H1 (cell line): Measurements from ENCODE around the gene TMEM212. TPM values are rescaled to one million over a fixed set of nuclear protein-coding genes. Genes with fewer than 3 reads are reported as not detected.
A peak's percentile ranks its signal among the peaks of the same experiment; 100 is the strongest.

Experiments used
- CTCF ChIA-PET: fragments of 300-600 bp; sonication (Branson Sonifier 250); formaldehyde crosslinking; loops from one replicate; lab custom pipeline; 2021; ENCODE audit not compliant: partially characterized antibody; lab: Charles Lee
- POLR2A ChIA-PET: fragments of 300-600 bp; sonication (Branson Sonifier 250); formaldehyde crosslinking; loops from one replicate; lab custom pipeline; 2021; ENCODE audit warnings: inconsistent platforms; ENCODE audit not compliant: partially characterized antibody; lab: Charles Lee
- DNase-seq, 2 experiments: peaks; one replicate each; pipeline versions ENCODE4 v3.0.0 to v3.0.0-alpha.2; 2010 to 2022; ENCODE audit warnings: low spot score in 2 of 2, low read depth in 1 of 2, mixed read lengths in 1 of 2
- FAIRE-seq: peaks from 2 replicates; lab custom pipeline; 2011; peaks lifted over from hg19 to GRCh38; lab: Jason Lieb, UNC
- H2AFZ ChIP-seq: 2 replicates; pipeline ENCODE4 v1.8.1; 2012; ENCODE audit warnings: low read length, inconsistent platforms
- H2AK5ac ChIP-seq: 2 replicates; pipeline ENCODE4 v1.6.1; 2013; ENCODE audit warnings: low read depth, low read length
- H2BK120ac ChIP-seq: replicated peaks from 2 replicates; pipeline ENCODE3; 2013; ENCODE audit warnings: low read depth, low read length, inconsistent platforms
- H2BK12ac ChIP-seq: 2 replicates; pipeline ENCODE4 v1.6.1; 2013; ENCODE audit warnings: low read depth, low read length
- H2BK15ac ChIP-seq: 2 replicates; pipeline ENCODE4 v1.6.1; 2013; ENCODE audit warnings: low read length
- H2BK20ac ChIP-seq: 2 replicates; pipeline ENCODE4 v1.6.1; 2013; ENCODE audit warnings: low read length
- H2BK5ac ChIP-seq: 2 replicates; pipeline ENCODE4 v1.6.1; 2013; ENCODE audit warnings: low read depth, low read length
- H3K14ac ChIP-seq: 2 replicates; pipeline ENCODE4 v1.6.1; 2013; ENCODE audit warnings: inconsistent platforms; ENCODE audit not compliant: insufficient read length
- H3K18ac ChIP-seq: 2 replicates; pipeline ENCODE4 v1.6.1; 2013; ENCODE audit warnings: low read length; ENCODE audit errors: extremely low read depth
- H3K23ac ChIP-seq: 2 replicates; pipeline ENCODE4 v1.6.1; 2013; ENCODE audit warnings: inconsistent platforms; ENCODE audit not compliant: insufficient read length
- H3K23me2 ChIP-seq: 2 replicates; pipeline ENCODE4 v1.6.1; 2013; ENCODE audit warnings: low read depth, low read length
- H3K27ac ChIP-seq: 2 replicates; pipeline ENCODE4 v1.6.1; 2011; ENCODE audit warnings: low read depth, low read length, inconsistent platforms
- H3K27me3 ChIP-seq, 4 experiments: replicated peaks in 1 of 4; 1 replicate in 1 of 4; 2 replicates in 3 of 4; pipeline versions ENCODE4 v1.6.1 to v1.8.1; 2011 to 2013; ENCODE audit warnings: low read length in 3 of 4, mild to moderate bottlenecking in 3 of 4, inconsistent platforms in 2 of 4, mixed read lengths in 2 of 4, moderate library complexity in 1 of 4; ENCODE audit not compliant: control insufficient read depth in 3 of 4, insufficient read depth in 3 of 4; ENCODE audit errors: extremely low read depth in 1 of 4
- H3K36me3 ChIP-seq, 4 experiments: 2 replicates each; pipeline versions ENCODE4 v1.6.1 to v1.8.1; 2011 to 2013; ENCODE audit warnings: mild to moderate bottlenecking in 4 of 4, low read length in 3 of 4, moderate library complexity in 2 of 4, control low read depth in 1 of 4, inconsistent platforms in 1 of 4; ENCODE audit not compliant: insufficient read depth in 4 of 4, control insufficient read depth in 2 of 4
- H3K4ac ChIP-seq: replicated peaks from 2 replicates; pipeline ENCODE3; 2013; ENCODE audit warnings: low read length, low read depth, mixed read lengths, inconsistent platforms; ENCODE audit not compliant: insufficient read length
- H3K4me1 ChIP-seq, 4 experiments: replicated peaks in 1 of 4; 1 replicate in 1 of 4; 2 replicates in 3 of 4; pipeline versions ENCODE4 v1.6.1 to v1.8.1; 2011 to 2013; ENCODE audit warnings: low read length in 3 of 4, inconsistent platforms in 2 of 4, mixed read lengths in 1 of 4; ENCODE audit not compliant: insufficient read depth in 4 of 4, control insufficient read depth in 3 of 4
- H3K4me2 ChIP-seq, 2 experiments: 2 replicates each; pipeline versions ENCODE4 v1.6.1 to v1.8.1; 2011 to 2013; ENCODE audit warnings: low read depth in 2 of 2, low read length in 2 of 2, control low read depth in 1 of 2, inconsistent platforms in 1 of 2, mild to moderate bottlenecking in 1 of 2; ENCODE audit not compliant: insufficient read depth in 1 of 2
- H3K4me3 ChIP-seq, 4 experiments: fragments of 200-600, 300-600 bp in 1 of 4; sonication (generic), shearing (Covaris generic), sonication (Bioruptor Twin) in 1 of 4; 2 replicates each; pipeline versions ENCODE4 v1.5.1 to v1.8.1; 2011 to 2016; ENCODE audit warnings: low read length in 4 of 4, low read depth in 3 of 4, control low read depth in 2 of 4, inconsistent platforms in 2 of 4, mild to moderate bottlenecking in 2 of 4, mixed read lengths in 1 of 4, moderate library complexity in 1 of 4; ENCODE audit not compliant: insufficient read depth in 2 of 4; ENCODE audit errors: extremely low read depth in 1 of 4
- H3K56ac ChIP-seq: replicated peaks from 2 replicates; pipeline ENCODE3; 2013; ENCODE audit warnings: low read depth, mild to moderate bottlenecking, mixed read lengths, low read length, inconsistent platforms; ENCODE audit not compliant: insufficient read length
- H3K79me1 ChIP-seq: 2 replicates; pipeline ENCODE4 v1.6.1; 2013; ENCODE audit warnings: low read depth, low read length, control low read depth
- H3K79me2 ChIP-seq, 2 experiments: 2 replicates each; pipeline versions ENCODE4 v1.6.1 to v1.8.1; 2012 to 2013; ENCODE audit warnings: low read length in 2 of 2, mild to moderate bottlenecking in 2 of 2, inconsistent platforms in 1 of 2; ENCODE audit not compliant: insufficient read depth in 2 of 2, control insufficient read depth in 1 of 2
- H3K9ac ChIP-seq, 4 experiments: replicated peaks in 1 of 4; 1 replicate in 1 of 4; 2 replicates in 3 of 4; pipeline versions ENCODE4 v1.6.1 to v1.8.1; 2011 to 2013; ENCODE audit warnings: low read depth in 3 of 4, low read length in 3 of 4, control low read depth in 2 of 4, mild to moderate bottlenecking in 2 of 4, moderate library complexity in 2 of 4, inconsistent platforms in 1 of 4; ENCODE audit errors: extremely low read depth in 1 of 4
- H3K9me3 ChIP-seq, 2 experiments: 2 replicates each; pipeline versions ENCODE4 v1.6.1 to v1.8.1; 2012 to 2013; ENCODE audit warnings: mild to moderate bottlenecking in 2 of 2, moderate library complexity in 2 of 2, control low read depth in 1 of 2, inconsistent platforms in 1 of 2, low read depth in 1 of 2, low read length in 1 of 2, mixed read lengths in 1 of 2; ENCODE audit not compliant: insufficient read depth in 2 of 2
- H4K20me1 ChIP-seq, 2 experiments: replicated peaks in 1 of 2; 2 replicates each; pipeline versions ENCODE3 to v1.8.1; 2011 to 2013; ENCODE audit warnings: inconsistent platforms in 2 of 2, low read length in 2 of 2, mild to moderate bottlenecking in 1 of 2; ENCODE audit not compliant: insufficient read depth in 2 of 2, control insufficient read depth in 1 of 2
- H4K5ac ChIP-seq: 2 replicates; pipeline ENCODE4 v1.6.1; 2013; ENCODE audit warnings: low read length, low read depth, mixed read lengths, inconsistent platforms; ENCODE audit not compliant: insufficient read length
- H4K8ac ChIP-seq: 2 replicates; pipeline ENCODE4 v1.8.0; 2013; ENCODE audit warnings: mild to moderate bottlenecking, moderate library complexity, low read length, inconsistent platforms; ENCODE audit not compliant: insufficient read depth; ENCODE audit errors: extremely low read depth
- H4K91ac ChIP-seq: replicated peaks from 2 replicates; pipeline ENCODE3; 2013; ENCODE audit warnings: low read length, mixed read lengths, inconsistent platforms; ENCODE audit not compliant: insufficient read length
- MAFK ChIP-seq: IDR thresholded peaks from 2 replicates; pipeline ENCODE4 v1.6.1; 2012; ENCODE audit warnings: low read depth, mild to moderate bottlenecking, improper control_type of control experiment, low read length
- SP4 ChIP-seq: IDR thresholded peaks from 2 replicates; pipeline ENCODE4 v1.6.1; 2012; ENCODE audit warnings: low read length, inconsistent platforms
- WGBS, 2 experiments: shearing (Covaris generic) in 1 of 2; methylation state at CpG; one replicate each; pipeline versions ENCODE4 v1.1.6 to v1.1.7; 2013 to 2015; ENCODE audit warnings: low lambda C conversion rate in 2 of 2, mixed read lengths in 2 of 2, inconsistent platforms in 1 of 2, low coverage in 1 of 2, missing lambda C conversion rate in 1 of 2; ENCODE audit not compliant: insufficient replicate concordance in 2 of 2, insufficient coverage in 1 of 2, insufficient read length in 1 of 2; ENCODE audit errors: extremely low coverage in 1 of 2, missing lambda C conversion rate in 1 of 2; 5-methylcytosine and 5-hydroxymethylcytosine counted together
- polyA plus RNA-seq, 7 experiments: library from polyadenylated mRNA; depleted of rRNA in 3 of 7; stranded (reverse) in 5 of 7; unstranded in 2 of 7; fragments of >200 nt in 5 of 7; fragments of 200-250 nt in 2 of 7; gene quantifications; 1 replicate in 5 of 7; 2 replicates in 1 of 7; 4 replicates in 1 of 7; pipeline versions ENCODE4 v1.2.1 to v1.2.3, GENCODE V29; 2011 to 2013; ENCODE audit warnings: missing spikeins in 2 of 7, mixed read lengths in 2 of 7
- total RNA-seq: library from RNA; stranded (reverse); fragmentation: NEBNext Ultra II Directional; extraction: Animal tissue kit (Norgen Biotek cat#: 25700); gene quantifications from 2 replicates; pipeline ENCODE4 v1.2.1, GENCODE V29; 2021
- TF ChIP-seq, protein P1 (sequence below): IDR thresholded peaks from 2 replicates; pipeline ENCODE4 v1.6.1; 2012; ENCODE audit warnings: inconsistent platforms

TMEM212 gene
- total and polyA plus RNA-seq, 2 of the 8 experiments (the other 6 are each of a cell fraction or from before 2014, with no cell fraction given) = not detected

- no peaks in the 10 kb centered on the region for H4K20me1 ChIP-seq
- H2BK20ac ChIP-seq = no peak overlapping the region; the same call in 1 of the 2 replicates
- H3K4me1 ChIP-seq = peaks cover 0 to 7% (median 3%) of the 10 kb centered on the region in 4 experiments; a peak in 2 of 7 replicates
- no peak overlapping the region for H2BK120ac ChIP-seq
- no peak overlapping the region for H2AK5ac ChIP-seq
- H3K23me2 ChIP-seq = no peaks in the 10 kb centered on the region
- no peaks in the 10 kb centered on the region for H3K9me3 ChIP-seq
- WGBS, 2 experiments = 53% methylated on average over 1 of the region's 1 CpG; no CpG with 5 or more reads in 1 of the 2 experiments
- H3K79me1 ChIP-seq = no peaks in the 10 kb centered on the region
- no peak overlapping the region for H3K14ac ChIP-seq
- no peak overlapping the region for H4K5ac ChIP-seq
- CTCF ChIA-PET = interaction anchor here (1.0 kb wide), 1 partner anchor 8 kb away, joined by 3 read pairs; no protein-coding TSS in a partner anchor
- no peak for DNase-seq
- H2BK15ac ChIP-seq = peak overlapping the region; percentile 84; the same call in 1 of the 2 replicates
- no peak overlapping the region for H2BK5ac ChIP-seq
- 0 out of 2 replicates have a peak overlapping the region, but pooled peaks have one; percentile 71 for H2BK12ac ChIP-seq
- no peak overlapping the region for H4K8ac ChIP-seq
- no peak overlapping the region for H3K4me3 ChIP-seq
- H3K18ac ChIP-seq = no peak overlapping the region
- no peak overlapping the region for H2AFZ ChIP-seq
- no peak overlapping the region for H3K56ac ChIP-seq
- H3K23ac ChIP-seq = no peak overlapping the region
- TF ChIP-seq SP4 (no peak), MAFK (peak; percentile 59; the same call in 1 of the 2 replicates)
- TF ChIP-seq, protein P1, sequence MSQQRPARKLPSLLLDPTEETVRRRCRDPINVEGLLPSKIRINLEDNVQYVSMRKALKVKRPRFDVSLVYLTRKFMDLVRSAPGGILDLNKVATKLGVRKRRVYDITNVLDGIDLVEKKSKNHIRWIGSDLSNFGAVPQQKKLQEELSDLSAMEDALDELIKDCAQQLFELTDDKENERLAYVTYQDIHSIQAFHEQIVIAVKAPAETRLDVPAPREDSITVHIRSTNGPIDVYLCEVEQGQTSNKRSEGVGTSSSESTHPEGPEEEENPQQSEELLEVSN = no peak
- TF ChIP-seq, all 59 proteins: peak for 1
- Histone ChIP-seq H3K79me2 (no peaks in the 10 kb centered on the region), H4K91ac (no peak overlapping the region), H3K9ac (no peak overlapping the region), H3K27ac (no peak overlapping the region), H3K4me2 (no peak overlapping the region; a peak in 1 of 4 replicates), H3K4ac (no peak overlapping the region), H3K36me3 (no peaks in the 10 kb centered on the region), H3K27me3 (no peaks in the 10 kb centered on the region)
- FAIRE-seq = no peak
- POLR2A ChIA-PET = no interaction called here
Measured at GRCh38 chr3:171797265-171797679, 45.9 kb upstream of the TMEM212 start.
